Hepatocyte (in vitro differentiated cells): ENCODE measurements around the gene LHFPL3.

ENCODE experiments used
- CTCF ChIP-seq: fragments of 200-600 bp; sonication (generic); IDR thresholded peaks from 2 replicates; pipeline ENCODE4 v1.5.1; 2016; ENCODE audit warnings: antibody characterized with exemption, mild to moderate bottlenecking; ENCODE audit not compliant: poor library complexity
- EZH2 ChIP-seq: fragments of 200-600 bp; sonication (generic); IDR thresholded peaks from 2 replicates; pipeline ENCODE4 v1.6.1; 2016; ENCODE audit warnings: antibody characterized with exemption, mild to moderate bottlenecking, borderline replicate concordance

DNA sequence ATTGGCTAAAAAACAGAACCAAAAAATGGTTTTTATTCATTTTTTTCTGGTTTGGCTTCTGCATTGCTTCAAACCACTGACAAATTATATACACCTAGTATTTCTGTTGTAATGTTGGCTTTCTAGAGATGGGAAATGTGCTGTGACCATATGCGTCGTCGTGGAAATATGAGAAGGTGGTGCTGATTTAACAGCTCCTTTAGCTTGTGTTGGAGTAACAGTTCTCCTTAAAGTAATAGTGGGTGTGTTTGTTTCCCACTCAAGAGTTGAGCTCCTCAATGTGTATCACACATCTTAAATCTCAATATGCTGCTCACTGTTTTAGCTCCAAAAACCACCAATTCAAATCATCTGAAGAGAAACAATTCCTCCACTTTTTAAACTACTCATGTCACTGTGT lies 196.4 kb downstream of the LHFPL3 start:
- TF ChIP-seq CTCF (no peak), EZH2 (no peak)
